ENCODE results near the gene GMDS. TPM values are rescaled to one million over a fixed set of nuclear protein-coding genes. Genes with fewer than 3 reads are reported as not detected.

The GMDS gene
- total and polyA plus RNA-seq, 2 of the 8 experiments (the other 6 are each of a cell fraction or from before 2014, with no cell fraction given) = 16.8 to 50.0 TPM

GRCh38 chr6:1709234-1709641 is 536.2 kb downstream of the GMDS start (continued):
- TF ChIP-seq YY1 (IDR thresholded peaks at IDR 0.05; ENCODE audit: low read depth, low read length) = no peak
